ENCODE measurements around the gene CNKSR1.

DNA sequence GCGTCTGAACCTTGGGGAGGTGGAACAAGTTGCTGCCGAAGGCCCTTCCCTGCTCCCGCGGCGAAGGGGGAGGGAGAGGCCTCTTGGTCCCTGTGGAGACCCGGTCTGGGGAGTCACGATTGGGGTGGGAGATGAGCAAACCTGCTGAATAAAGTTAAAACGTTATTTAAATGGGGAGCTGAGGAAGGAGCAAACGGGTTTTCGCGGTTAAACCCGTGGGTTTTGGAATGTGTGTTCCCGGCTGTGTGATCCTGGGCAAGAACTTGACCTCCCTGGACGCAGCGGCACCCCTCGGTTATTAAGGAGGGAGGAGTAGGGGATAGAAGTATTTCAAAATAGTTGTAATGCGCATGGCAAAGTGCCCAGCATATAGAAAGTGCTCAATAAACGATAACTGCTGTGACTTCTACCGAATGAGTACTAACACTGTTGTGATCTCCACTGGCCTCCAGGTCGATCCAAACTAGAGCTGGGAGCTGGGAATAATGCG, 15.0 kb upstream of the CNKSR1 start:
- TF ChIP-seq CREM (IDR thresholded peaks at IDR 0.05) = no peak
- no peak for TF ChIP-seq CREM (CRISPR knock-in tag; IDR thresholded peaks at IDR 0.05)
- TF ChIP-seq, protein P1, sequence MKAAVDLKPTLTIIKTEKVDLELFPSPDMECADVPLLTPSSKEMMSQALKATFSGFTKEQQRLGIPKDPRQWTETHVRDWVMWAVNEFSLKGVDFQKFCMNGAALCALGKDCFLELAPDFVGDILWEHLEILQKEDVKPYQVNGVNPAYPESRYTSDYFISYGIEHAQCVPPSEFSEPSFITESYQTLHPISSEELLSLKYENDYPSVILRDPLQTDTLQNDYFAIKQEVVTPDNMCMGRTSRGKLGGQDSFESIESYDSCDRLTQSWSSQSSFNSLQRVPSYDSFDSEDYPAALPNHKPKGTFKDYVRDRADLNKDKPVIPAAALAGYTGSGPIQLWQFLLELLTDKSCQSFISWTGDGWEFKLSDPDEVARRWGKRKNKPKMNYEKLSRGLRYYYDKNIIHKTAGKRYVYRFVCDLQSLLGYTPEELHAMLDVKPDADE (CRISPR knock-in tag; IDR thresholded peaks at IDR 0.05) = no peak
- no peak for TF ChIP-seq MBD4 (IDR thresholded peaks at IDR 0.05; ENCODE audit: borderline replicate concordance, low read length)
- no peak for TF ChIP-seq CHCHD3 (CRISPR knock-in tag; IDR thresholded peaks at IDR 0.05)
- no peak for TF ChIP-seq RNF2 (conservative IDR thresholded peaks at IDR 0.05; ENCODE audit: low read depth)
- TF ChIP-seq XBP1 (CRISPR knock-in tag; IDR thresholded peaks at IDR 0.05) = no peak
- TF ChIP-seq, protein P2, sequence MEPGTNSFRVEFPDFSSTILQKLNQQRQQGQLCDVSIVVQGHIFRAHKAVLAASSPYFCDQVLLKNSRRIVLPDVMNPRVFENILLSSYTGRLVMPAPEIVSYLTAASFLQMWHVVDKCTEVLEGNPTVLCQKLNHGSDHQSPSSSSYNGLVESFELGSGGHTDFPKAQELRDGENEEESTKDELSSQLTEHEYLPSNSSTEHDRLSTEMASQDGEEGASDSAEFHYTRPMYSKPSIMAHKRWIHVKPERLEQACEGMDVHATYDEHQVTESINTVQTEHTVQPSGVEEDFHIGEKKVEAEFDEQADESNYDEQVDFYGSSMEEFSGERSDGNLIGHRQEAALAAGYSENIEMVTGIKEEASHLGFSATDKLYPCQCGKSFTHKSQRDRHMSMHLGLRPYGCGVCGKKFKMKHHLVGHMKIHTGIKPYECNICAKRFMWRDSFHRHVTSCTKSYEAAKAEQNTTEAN (CRISPR knock-in tag; conservative IDR thresholded peaks at IDR 0.05) = no peak
- no peak for TF ChIP-seq JUND (CRISPR knock-in tag; IDR thresholded peaks at IDR 0.05)
- no peak for TF ChIP-seq FOXA1 (IDR thresholded peaks at IDR 0.05)
- no peak for TF ChIP-seq FOXA1 (CRISPR knock-in tag; IDR thresholded peaks at IDR 0.05)
- TF ChIP-seq, protein P3, sequence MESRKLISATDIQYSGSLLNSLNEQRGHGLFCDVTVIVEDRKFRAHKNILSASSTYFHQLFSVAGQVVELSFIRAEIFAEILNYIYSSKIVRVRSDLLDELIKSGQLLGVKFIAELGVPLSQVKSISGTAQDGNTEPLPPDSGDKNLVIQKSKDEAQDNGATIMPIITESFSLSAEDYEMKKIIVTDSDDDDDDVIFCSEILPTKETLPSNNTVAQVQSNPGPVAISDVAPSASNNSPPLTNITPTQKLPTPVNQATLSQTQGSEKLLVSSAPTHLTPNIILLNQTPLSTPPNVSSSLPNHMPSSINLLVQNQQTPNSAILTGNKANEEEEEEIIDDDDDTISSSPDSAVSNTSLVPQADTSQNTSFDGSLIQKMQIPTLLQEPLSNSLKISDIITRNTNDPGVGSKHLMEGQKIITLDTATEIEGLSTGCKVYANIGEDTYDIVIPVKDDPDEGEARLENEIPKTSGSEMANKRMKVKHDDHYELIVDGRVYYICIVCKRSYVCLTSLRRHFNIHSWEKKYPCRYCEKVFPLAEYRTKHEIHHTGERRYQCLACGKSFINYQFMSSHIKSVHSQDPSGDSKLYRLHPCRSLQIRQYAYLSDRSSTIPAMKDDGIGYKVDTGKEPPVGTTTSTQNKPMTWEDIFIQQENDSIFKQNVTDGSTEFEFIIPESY (CRISPR knock-in tag; IDR thresholded peaks at IDR 0.05) = no peak
- TF ChIP-seq, protein P4, sequence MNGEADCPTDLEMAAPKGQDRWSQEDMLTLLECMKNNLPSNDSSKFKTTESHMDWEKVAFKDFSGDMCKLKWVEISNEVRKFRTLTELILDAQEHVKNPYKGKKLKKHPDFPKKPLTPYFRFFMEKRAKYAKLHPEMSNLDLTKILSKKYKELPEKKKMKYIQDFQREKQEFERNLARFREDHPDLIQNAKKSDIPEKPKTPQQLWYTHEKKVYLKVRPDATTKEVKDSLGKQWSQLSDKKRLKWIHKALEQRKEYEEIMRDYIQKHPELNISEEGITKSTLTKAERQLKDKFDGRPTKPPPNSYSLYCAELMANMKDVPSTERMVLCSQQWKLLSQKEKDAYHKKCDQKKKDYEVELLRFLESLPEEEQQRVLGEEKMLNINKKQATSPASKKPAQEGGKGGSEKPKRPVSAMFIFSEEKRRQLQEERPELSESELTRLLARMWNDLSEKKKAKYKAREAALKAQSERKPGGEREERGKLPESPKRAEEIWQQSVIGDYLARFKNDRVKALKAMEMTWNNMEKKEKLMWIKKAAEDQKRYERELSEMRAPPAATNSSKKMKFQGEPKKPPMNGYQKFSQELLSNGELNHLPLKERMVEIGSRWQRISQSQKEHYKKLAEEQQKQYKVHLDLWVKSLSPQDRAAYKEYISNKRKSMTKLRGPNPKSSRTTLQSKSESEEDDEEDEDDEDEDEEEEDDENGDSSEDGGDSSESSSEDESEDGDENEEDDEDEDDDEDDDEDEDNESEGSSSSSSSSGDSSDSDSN (CRISPR knock-in tag; IDR thresholded peaks at IDR 0.05) = no peak
- TF ChIP-seq EZH2 (conservative IDR thresholded peaks at IDR 0.05; ENCODE audit: low read depth, low read length) = no peak

Measured in HepG2 (cell line).